ENCODE data around the gene MTX1.

Gene MTX1

DNA sequence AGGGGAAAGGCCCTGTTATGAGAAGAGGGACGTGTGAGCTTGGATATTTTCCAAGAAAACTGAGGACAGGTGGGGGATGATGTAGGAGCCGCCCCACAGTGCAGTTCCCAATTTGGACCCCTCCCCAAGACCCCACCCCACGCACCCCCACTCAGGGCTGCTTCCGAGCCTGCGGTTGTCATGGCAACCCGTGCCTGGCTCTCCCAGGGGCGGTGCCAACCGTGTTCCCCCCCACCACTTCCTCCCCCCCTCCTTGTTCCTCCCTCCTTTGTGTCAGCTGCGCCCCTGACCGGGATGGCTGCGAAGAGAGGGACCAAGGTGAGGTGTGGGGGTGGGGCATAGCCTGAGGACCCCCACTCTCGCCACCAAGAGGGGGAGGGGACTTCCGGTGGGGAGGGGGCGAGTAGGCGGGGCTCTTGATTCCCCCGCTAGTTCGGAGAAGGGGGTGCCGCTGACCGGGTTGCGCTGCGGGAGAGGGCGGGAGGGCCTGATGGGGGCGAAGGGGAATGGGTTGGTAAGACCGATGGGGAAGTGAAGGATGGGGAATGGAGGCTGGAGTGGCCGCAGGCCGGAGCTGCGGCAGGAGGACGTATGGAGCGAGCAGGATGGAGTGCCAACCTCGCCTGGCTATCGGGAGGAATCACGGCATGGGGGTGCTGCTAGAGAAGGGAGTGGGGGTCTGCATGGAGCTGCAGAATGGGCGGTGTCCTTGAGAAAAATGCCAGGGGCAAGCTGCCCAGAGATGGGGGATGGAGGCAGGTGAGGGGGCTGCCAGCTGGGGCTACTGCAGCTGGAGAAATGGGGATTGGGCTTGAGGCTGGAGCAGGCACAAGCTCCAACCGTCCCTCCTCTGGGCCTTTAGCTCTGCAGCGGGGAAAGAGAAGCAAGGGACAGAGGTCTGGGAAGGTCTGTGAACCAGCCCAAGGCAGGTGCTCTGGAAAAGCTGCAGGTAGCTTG, 33.9 kb upstream of the MTX1 start:
- no peak for DNase-seq (ENCODE audit: low read depth in 2 of 3, low spot score in 2 of 3)

DNA sequence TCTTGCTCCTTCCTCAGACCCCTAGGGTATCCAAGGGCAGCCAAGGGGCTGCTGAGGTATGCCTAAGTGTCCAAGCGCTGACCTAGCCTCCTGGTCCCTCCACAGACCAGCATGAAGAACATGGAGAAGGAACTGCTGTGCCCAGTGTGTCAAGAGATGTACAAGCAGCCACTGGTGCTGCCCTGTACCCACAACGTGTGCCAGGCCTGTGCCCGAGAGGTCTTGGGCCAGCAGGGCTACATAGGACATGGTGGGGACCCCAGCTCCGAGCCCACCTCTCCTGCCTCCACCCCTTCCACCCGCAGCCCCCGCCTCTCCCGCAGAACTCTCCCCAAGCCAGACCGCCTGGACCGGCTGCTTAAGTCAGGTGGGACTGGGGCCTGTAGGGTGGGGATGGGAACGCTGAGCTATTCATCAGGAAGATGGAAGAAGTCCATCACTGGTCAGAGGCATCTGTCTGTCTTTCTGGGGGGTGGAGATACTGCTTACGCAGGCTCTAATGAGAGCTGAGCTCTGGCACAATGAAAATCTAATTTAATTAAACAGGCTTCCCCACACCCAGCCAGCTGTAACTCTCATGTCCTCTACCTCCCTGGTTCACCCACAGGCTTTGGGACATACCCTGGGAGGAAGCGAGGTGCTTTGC, 33.1 kb upstream of the MTX1 start:
- DNase-seq (ENCODE audit: low read depth in 2 of 3, low spot score in 2 of 3) = no peak

GRCh38 chr1:155175927-155176371, 32.5 kb upstream of the MTX1 start:
- DNase-seq (ENCODE audit: low read depth in 2 of 3, low spot score in 2 of 3) = no peak

DNA sequence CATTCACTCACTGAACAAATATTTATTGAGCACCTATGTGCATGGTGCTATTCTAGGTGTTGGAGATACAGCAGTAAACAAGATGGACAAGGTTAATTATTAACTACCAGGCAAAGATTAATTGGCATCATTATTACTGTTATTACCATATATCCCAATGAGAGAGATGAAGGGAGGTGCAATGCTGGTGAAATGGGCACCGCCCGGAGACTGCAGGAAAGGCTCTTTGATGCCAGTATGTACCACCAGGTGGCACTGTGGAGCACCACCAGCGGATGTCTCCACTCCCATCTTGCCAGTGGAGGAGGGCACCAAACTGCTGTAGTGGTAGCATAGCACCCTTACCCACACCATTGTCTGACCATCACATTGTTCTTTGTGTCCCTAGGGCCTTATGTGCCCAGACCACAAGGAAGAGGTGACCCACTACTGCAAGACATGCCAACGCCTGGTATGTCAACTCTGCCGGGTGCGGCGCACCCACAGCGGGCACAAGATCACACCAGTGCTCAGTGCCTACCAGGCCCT, 31.9 kb upstream of the MTX1 start:
- peak; percentile 60 to 87 (median 86) for DNase-seq (ENCODE audit: low read depth in 2 of 3, low spot score in 2 of 3)

GRCh38 chr1:155177192-155177917, 31.1 kb upstream of the MTX1 start:
- DNase-seq (ENCODE audit: low read depth in 2 of 3, low spot score in 2 of 3) = no peak

GRCh38 chr1:155177918-155178281, 30.6 kb upstream of the MTX1 start:
- DNase-seq (ENCODE audit: low read depth in 2 of 3, low spot score in 2 of 3) = no peak

GRCh38 chr1:155178441-155179111, 29.9 kb upstream of the MTX1 start:
- DNase-seq (ENCODE audit: low read depth in 2 of 3, low spot score in 2 of 3) = no peak

- DNase-seq (ENCODE audit: low read depth in 2 of 3, low spot score in 2 of 3) = no peak
Measured at GRCh38 chr1:155179112-155180031, 29.1 kb upstream of the MTX1 start.

DNA sequence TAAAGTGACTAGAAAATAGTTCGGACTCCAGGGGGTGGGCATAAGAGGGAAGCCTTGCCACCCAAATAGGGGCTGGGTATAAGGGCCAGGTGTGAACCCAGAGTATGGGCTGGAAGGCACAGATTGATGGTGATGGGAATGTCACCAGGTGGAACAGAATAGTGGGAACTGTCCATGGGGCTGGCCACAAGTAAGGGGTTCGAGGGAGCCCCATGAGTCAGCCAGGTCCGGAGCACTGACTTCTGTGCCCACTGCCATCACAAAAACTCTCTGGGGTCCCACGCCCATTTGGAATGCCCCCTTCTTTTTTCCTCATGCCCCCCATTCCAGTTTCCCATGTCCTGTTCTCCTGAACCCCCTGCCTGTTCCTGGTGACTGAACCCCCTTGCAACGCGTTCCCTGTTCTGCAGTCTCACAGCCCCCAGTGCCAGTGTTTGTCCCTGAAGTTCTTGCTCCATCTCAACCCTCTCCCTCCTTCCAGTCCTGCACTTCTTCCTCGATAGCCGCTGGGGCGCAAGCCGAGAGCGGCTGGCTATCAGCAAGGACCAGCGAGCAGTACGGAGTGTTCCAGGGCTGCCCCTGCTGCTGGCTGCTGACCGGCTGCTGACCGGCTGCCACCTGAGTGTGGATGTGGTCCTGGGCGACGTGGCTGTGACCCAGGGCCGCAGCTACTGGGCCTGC, 27.0 kb upstream of the MTX1 start:
- DNase-seq (ENCODE audit: low read depth in 2 of 3, low spot score in 2 of 3) = no peak

GRCh38 chr1:155182052-155182550, 26.4 kb upstream of the MTX1 start:
- DNase-seq (ENCODE audit: low read depth in 2 of 3, low spot score in 2 of 3) = no peak

GRCh38 chr1:155183775-155184221, 24.7 kb upstream of the MTX1 start:
- no peak for DNase-seq (ENCODE audit: low read depth in 2 of 3, low spot score in 2 of 3)

- DNase-seq (ENCODE audit: low read depth in 2 of 3, low spot score in 2 of 3) = no peak
Measured at GRCh38 chr1:155184351-155184811, 24.1 kb upstream of the MTX1 start.

DNA sequence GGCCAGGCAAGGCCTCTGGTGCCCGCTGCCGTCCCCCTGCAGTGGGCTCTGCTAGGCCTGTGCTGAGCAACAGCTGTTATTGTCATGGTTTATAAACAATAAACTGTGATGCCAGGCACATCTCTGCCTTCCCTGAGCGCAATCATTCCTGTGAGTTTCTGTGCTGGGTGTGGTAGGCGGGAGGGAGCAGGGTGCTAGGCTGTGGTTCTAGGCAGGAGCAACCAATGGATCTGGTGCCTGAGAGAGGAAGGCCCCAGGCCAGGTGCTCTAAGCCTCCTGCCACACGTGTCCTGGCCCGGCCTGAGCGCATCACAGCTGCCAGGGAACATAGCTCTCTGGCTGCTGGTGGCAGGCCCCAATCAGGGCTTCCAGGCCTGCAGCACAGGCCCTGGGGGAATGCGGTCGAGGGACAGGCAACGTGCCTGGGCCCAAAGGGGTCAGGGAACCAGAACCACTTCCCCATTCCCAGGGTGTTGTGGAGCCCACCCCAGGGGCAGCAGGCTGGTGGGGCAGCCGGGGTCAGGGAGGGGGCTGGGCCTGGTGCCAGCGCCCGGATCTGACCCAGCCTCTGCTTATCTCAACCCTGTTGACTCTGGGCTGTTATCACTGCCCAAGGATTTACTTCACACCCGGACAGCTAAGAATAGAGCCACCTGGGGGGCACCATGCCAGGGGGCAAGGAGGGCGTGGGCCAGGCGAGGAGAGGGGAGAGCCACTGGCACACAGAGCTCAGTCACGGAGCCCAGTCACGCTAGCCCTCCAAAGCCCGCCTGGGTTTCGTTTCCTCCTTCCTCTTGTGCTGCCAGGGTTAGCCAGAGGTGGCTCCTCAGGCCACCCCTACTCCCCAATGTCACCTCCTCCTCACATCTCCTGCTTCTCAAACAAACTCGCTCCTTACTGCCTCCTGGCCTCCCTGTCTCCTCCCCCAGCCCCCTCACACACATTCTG, 23.4 kb upstream of the MTX1 start:
- no peak for DNase-seq (ENCODE audit: low read depth in 2 of 3, low spot score in 2 of 3)

GRCh38 chr1:155185783-155186066, 22.8 kb upstream of the MTX1 start:
- no peak for DNase-seq (ENCODE audit: low read depth in 2 of 3, low spot score in 2 of 3)

DNA sequence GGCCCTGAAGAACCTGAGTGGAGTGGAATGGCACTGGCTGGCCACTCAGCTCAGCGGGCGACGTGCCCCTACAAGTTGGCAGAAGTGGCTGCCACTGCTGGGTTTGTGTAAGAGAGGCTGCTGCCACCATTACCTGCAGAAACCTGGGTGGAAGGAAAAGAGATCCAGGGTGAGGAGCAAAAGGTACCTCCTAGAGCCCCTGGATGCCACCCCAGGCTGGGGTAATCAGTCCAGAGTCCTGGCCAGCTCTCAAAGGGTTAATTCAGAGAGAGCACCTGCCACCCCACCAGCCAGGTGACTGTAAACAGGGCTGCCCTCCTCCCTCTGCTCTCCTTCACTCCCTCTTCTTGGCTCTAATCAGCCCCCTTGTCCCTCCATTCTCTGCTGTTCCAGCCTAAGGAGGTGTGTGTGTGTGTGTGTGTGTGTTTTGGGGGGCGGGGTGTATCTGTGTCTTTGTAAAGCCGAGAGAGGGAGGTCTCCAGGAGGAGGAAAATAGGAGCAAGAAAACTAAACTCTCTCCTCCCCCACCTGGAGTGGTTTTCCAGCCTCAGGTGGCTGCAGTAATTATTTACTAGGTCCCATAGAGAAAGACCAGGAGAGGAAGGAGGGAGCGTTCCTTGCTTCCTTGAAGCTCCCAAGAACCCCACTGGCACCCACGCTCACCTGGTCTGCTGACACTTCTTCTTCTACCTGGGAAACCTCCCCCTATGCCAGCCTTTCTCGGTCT, 22.3 kb upstream of the MTX1 start:
- DNase-seq (ENCODE audit: low read depth in 2 of 3, low spot score in 2 of 3) = no peak

DNA sequence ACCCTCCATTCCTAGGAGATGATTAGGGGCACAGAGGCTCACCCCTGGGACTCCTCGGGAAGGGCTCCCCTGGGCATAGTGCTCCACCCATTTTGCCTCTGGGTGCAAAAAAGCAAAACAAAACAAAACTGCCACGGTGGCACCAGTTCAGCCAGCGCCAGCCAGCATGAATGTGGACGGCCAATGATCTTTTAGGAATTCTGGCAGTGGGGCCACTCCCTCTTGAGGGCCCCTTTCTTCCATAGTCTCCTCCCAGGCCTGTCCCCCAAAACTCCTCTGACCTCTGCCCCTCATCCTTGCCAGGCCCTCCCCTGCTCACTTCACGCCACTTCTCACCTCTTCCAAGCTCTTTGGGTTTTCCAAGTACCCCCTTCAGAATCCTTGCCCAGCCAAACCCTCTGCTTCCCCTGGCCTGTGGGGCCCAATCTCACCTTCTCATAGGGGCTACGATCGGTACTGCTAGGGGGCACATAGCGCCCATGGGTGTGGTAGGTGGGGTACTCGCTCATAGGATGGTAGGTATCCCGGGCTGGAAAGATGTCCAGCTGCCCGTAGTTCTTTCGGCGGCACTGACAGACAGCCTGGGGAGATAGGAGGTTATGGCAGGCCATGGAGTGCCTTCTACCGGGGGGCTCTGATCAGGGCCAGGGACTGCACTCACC, 21.6 kb upstream of the MTX1 start:
- DNase-seq (ENCODE audit: low read depth in 2 of 3, low spot score in 2 of 3) = no peak

- DNase-seq (ENCODE audit: low read depth in 2 of 3, low spot score in 2 of 3) = no peak
Measured at GRCh38 chr1:155187456-155187891, 21.0 kb upstream of the MTX1 start.

Data from activated CD8-positive, alpha-beta memory T cell treated with anti-CD3 and anti-CD28 coated beads for 48 hours (primary cell).